GM23338 (cell line): ENCODE results near the gene TP53BP2. TPM values are rescaled to one million over a fixed set of nuclear protein-coding genes. Genes with fewer than 3 reads are reported as not detected.

Source experiments
- ATAC-seq: fragments of 200-7000 bp; cut with Tn5 transposase; 3 replicates; pipeline ENCODE4 v1.9.1; 2020
- DNase-seq: peaks from one replicate; pipeline ENCODE4 v3.0.0-alpha.2; 2015; ENCODE audit warnings: low spot score
- H2AFZ ChIP-seq: fragments of 200-600 bp; sonication (generic); 2 replicates; pipeline ENCODE4 v1.8.0; 2016; ENCODE audit warnings: antibody characterized with exemption, mild to moderate bottlenecking, moderate library complexity
- H3F3A ChIP-seq: fragments of 200-600 bp; sonication (generic); replicated peaks from 2 replicates; pipeline ENCODE4 v1.8.0; 2017; ENCODE audit warnings: antibody characterized with exemption, mixed run types, low read depth
- H3K27ac ChIP-seq: fragments of 200-600 bp; sonication (generic); 2 replicates; pipeline ENCODE4 v1.6.1; 2016; ENCODE audit warnings: low read depth
- H3K27me3 ChIP-seq: fragments of 200-600 bp; sonication (generic); 2 replicates; pipeline ENCODE4 v1.8.0; 2016; ENCODE audit warnings: mild to moderate bottlenecking, mixed run types, moderate library complexity; ENCODE audit not compliant: insufficient read depth
- H3K36me3 ChIP-seq: fragments of 200-600 bp; sonication (generic); 2 replicates; pipeline ENCODE4 v1.8.0; 2016; ENCODE audit warnings: mild to moderate bottlenecking; ENCODE audit not compliant: insufficient read depth
- H3K4me1 ChIP-seq: fragments of 200-600 bp; sonication (generic); 2 replicates; pipeline ENCODE4 v1.8.0; 2016; ENCODE audit warnings: mild to moderate bottlenecking, moderate library complexity; ENCODE audit not compliant: insufficient read depth
- H3K4me2 ChIP-seq: fragments of 200-600 bp; sonication (generic); 2 replicates; pipeline ENCODE4 v1.7.1; 2017; ENCODE audit warnings: mixed run types
- H3K4me3 ChIP-seq: fragments of 200-600 bp; sonication (generic); 2 replicates; pipeline ENCODE4 v1.6.1; 2016; ENCODE audit warnings: mixed run types
- H3K79me2 ChIP-seq: fragments of 200-600 bp; sonication (generic); replicated peaks from 2 replicates; pipeline ENCODE4 v1.8.0; 2017; ENCODE audit warnings: mild to moderate bottlenecking; ENCODE audit not compliant: insufficient read depth
- H3K9me2 ChIP-seq: fragments of 200-600 bp; sonication (generic); 2 replicates; pipeline ENCODE4 v1.8.0; 2017; ENCODE audit not compliant: insufficient read depth
- H4K20me1 ChIP-seq: fragments of 200-600 bp; sonication (generic); replicated peaks from 2 replicates; pipeline ENCODE4 v1.8.0; 2017; ENCODE audit warnings: mild to moderate bottlenecking; ENCODE audit not compliant: insufficient read depth
- H3K27ac Mint-ChIP-seq: 2 replicates; pipeline ENCODE4 v1.8.0; 2020; ENCODE audit warnings: inconsistent platforms, mild to moderate bottlenecking, moderate library complexity, mixed read lengths
- H3K27me3 Mint-ChIP-seq: 3 replicates; pipeline ENCODE4 v1.8.0; 2022; ENCODE audit warnings: low read depth, mild to moderate bottlenecking, moderate library complexity, mixed read lengths, inconsistent platforms; ENCODE audit not compliant: insufficient read depth, poor library complexity
- H3K36me3 Mint-ChIP-seq: 3 replicates; pipeline ENCODE4 v1.8.0; 2021; ENCODE audit warnings: low read depth, mild to moderate bottlenecking, inconsistent platforms, moderate library complexity, mixed read lengths
- H3K4me1 Mint-ChIP-seq: 3 replicates; pipeline ENCODE4 v1.8.0; 2020; ENCODE audit warnings: mild to moderate bottlenecking, inconsistent platforms, mixed read lengths
- H3K4me3 Mint-ChIP-seq: 3 replicates; pipeline ENCODE4 v1.8.0; 2021; ENCODE audit warnings: moderate library complexity, mild to moderate bottlenecking, inconsistent platforms, mixed read lengths
- H3K9me3 Mint-ChIP-seq: 3 replicates; pipeline ENCODE4 v1.8.0; 2020; ENCODE audit warnings: moderate library complexity, mild to moderate bottlenecking, inconsistent platforms, mixed read lengths
- CREB1 ChIP-seq: fragments of 250-450 bp; sonication (Bioruptor Pico); IDR thresholded peaks from 2 replicates; pipeline ENCODE4 v1.5.0; 2020; ENCODE audit warnings: low read depth, mild to moderate bottlenecking, moderate library complexity
- EZH2 ChIP-seq: fragments of 200-600 bp; sonication (generic); IDR thresholded peaks from one replicate; pipeline ENCODE4 v1.8.0; 2017; ENCODE audit warnings: antibody characterized with exemption, mild to moderate bottlenecking, low read depth; ENCODE audit not compliant: unreplicated experiment
- EZH2phosphoT487 ChIP-seq: fragments of 200-600 bp; sonication (generic); IDR thresholded peaks from one replicate; pipeline ENCODE4 v1.8.1; 2018; ENCODE audit warnings: antibody characterized with exemption; ENCODE audit not compliant: unreplicated experiment
- JUNB ChIP-seq: IDR thresholded peaks from one replicate; pipeline ENCODE4 v1.6.1; 2016; ENCODE audit warnings: antibody characterized with exemption; ENCODE audit not compliant: unreplicated experiment
- NANOG ChIP-seq: IDR thresholded peaks from 2 replicates; pipeline ENCODE4 v1.6.1; 2016; ENCODE audit warnings: antibody characterized with exemption, borderline replicate concordance
- STAT1 ChIP-seq: IDR thresholded peaks from one replicate; pipeline ENCODE4 v1.6.1; 2016; ENCODE audit warnings: antibody characterized with exemption; ENCODE audit not compliant: unreplicated experiment
- ZNF114 ChIP-seq: fragments of 250-450 bp; sonication (Bioruptor Pico); IDR thresholded peaks from 2 replicates; pipeline ENCODE4 v1.5.0; 2020; ENCODE audit warnings: mild to moderate bottlenecking, moderate library complexity
- ZNF462 ChIP-seq: fragments of 250-450 bp; sonication (Bioruptor Pico); IDR thresholded peaks from 2 replicates; pipeline ENCODE4 v1.5.0; 2020; ENCODE audit warnings: mild to moderate bottlenecking, moderate library complexity
- polyA plus RNA-seq: library from polyadenylated mRNA; unstranded; fragments of >200 nt; fragmentation: Nextera tagmentation; extraction: Ambion mirVana; gene quantifications from 2 replicates; pipeline ENCODE4 v1.2.1, GENCODE V29; 2016
- total RNA-seq: library from RNA; depleted of rRNA; stranded (reverse); fragments of >200 nt; shearing (Covaris generic); gene quantifications from 2 replicates; pipeline ENCODE4 v1.2.3, GENCODE V29; 2014
- TF ChIP-seq, protein P1 (sequence below), 2 experiments: fragments of 200-600 bp in 1 of 2; sonication (generic) in 1 of 2; conservative IDR thresholded peaks; 2 replicates each; pipeline versions ENCODE4 v1.5.1 to v1.6.1; 2016 to 2017; ENCODE audit warnings: antibody characterized with exemption in 2 of 2, low read depth in 2 of 2, mild to moderate bottlenecking in 2 of 2, moderate library complexity in 1 of 2

Gene TP53BP2
- total and polyA plus RNA-seq, 2 experiments from 2014 or later: 10.1 to 32.9 TPM

- TF ChIP-seq ZNF462 (CRISPR knock-in tag): no peak
- TF ChIP-seq NANOG: no peak
- TF ChIP-seq ZNF114 (CRISPR knock-in tag): no peak
- TF ChIP-seq, protein P1, sequence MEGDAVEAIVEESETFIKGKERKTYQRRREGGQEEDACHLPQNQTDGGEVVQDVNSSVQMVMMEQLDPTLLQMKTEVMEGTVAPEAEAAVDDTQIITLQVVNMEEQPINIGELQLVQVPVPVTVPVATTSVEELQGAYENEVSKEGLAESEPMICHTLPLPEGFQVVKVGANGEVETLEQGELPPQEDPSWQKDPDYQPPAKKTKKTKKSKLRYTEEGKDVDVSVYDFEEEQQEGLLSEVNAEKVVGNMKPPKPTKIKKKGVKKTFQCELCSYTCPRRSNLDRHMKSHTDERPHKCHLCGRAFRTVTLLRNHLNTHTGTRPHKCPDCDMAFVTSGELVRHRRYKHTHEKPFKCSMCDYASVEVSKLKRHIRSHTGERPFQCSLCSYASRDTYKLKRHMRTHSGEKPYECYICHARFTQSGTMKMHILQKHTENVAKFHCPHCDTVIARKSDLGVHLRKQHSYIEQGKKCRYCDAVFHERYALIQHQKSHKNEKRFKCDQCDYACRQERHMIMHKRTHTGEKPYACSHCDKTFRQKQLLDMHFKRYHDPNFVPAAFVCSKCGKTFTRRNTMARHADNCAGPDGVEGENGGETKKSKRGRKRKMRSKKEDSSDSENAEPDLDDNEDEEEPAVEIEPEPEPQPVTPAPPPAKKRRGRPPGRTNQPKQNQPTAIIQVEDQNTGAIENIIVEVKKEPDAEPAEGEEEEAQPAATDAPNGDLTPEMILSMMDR (conservative IDR thresholded peaks at IDR 0.05; ENCODE audit: low read depth in 2 of 2): no peak
- TF ChIP-seq EZH2: no peak
- no peak for TF ChIP-seq STAT1
Measured at GRCh38 chr1:223849352-223850254, 3.9 kb upstream of the TP53BP2 start (continued).

GRCh38 chr1:223848536-223848935, 2.8 kb upstream of the TP53BP2 start:
- Histone ChIP-seq H3K36me3 (no peaks in the 10 kb centered on the region), H4K20me1 (peaks cover 14% of the 10 kb centered on the region), H3K4me2 (no peak overlapping the region), H3K4me1 (peaks cover 11% of the 10 kb centered on the region), H3K79me2 (peaks cover 17% of the 10 kb centered on the region), H3K9me2 (no peaks in the 10 kb centered on the region), H3K4me3 (no peak overlapping the region), H3K27me3 (peaks cover 12% of the 10 kb centered on the region), H3F3A (peaks cover 9% of the 10 kb centered on the region), H3K27ac (no peak overlapping the region), H2AFZ (no peak overlapping the region)
- Mint-ChIP-seq H3K4me3 (no peak overlapping the region), H3K36me3 (no peaks in the 10 kb centered on the region), H3K27ac (no peak overlapping the region), H3K27me3 (peaks cover 7% of the 10 kb centered on the region), H3K4me1 (peaks cover 18% of the 10 kb centered on the region), H3K9me3 (no peaks in the 10 kb centered on the region)
- ATAC-seq (no peak), DNase-seq (no peak)
- TF ChIP-seq JUNB (no peak), EZH2phosphoT487 (no peak), CREB1 (CRISPR knock-in tag) (no peak), NANOG (no peak)
